KMS-11 (cell line): ENCODE data around the gene SETD5.

Experiments
- H2AFZ ChIP-seq: fragments of 200-600 bp; sonication (generic); 2 replicates; pipeline ENCODE4 v1.6.1; 2016; ENCODE audit warnings: antibody characterized with exemption, mixed run types, low read depth
- H3K27ac ChIP-seq: fragments of 200-600 bp; sonication (generic); 2 replicates; pipeline ENCODE4 v1.6.1; 2016; ENCODE audit warnings: mild to moderate bottlenecking, mixed run types
- H3K27me3 ChIP-seq: fragments of 200-600 bp; sonication (generic); 2 replicates; pipeline ENCODE4 v1.6.1; 2017; ENCODE audit warnings: mild to moderate bottlenecking, low read depth, mixed run types, moderate library complexity; ENCODE audit not compliant: insufficient read depth
- H3K36me3 ChIP-seq: fragments of 200-600 bp; sonication (generic); 2 replicates; pipeline ENCODE4 v1.6.1; 2017; ENCODE audit warnings: mild to moderate bottlenecking, mixed run types; ENCODE audit not compliant: insufficient read depth
- H3K4me1 ChIP-seq: fragments of 200-600 bp; sonication (generic); 2 replicates; pipeline ENCODE4 v1.6.1; 2016; ENCODE audit warnings: mild to moderate bottlenecking, low read depth, mixed run types; ENCODE audit not compliant: poor library complexity, severe bottlenecking
- H3K4me2 ChIP-seq: fragments of 200-600 bp; sonication (generic); 2 replicates; pipeline ENCODE4 v1.7.0; 2016; ENCODE audit warnings: mild to moderate bottlenecking, mixed run types
- H3K4me3 ChIP-seq: fragments of 200-600 bp; sonication (generic); IDR thresholded peaks from 2 replicates; pipeline ENCODE4 v1.6.1; 2017; ENCODE audit warnings: low read depth, low read length, mixed read lengths; ENCODE audit not compliant: insufficient read depth
- H3K79me2 ChIP-seq: fragments of 200-600 bp; sonication (generic); 2 replicates; pipeline ENCODE4 v1.6.1; 2016; ENCODE audit warnings: low read depth, mixed run types; ENCODE audit not compliant: insufficient read depth
- H3K9ac ChIP-seq: fragments of 200-600 bp; sonication (generic); 2 replicates; pipeline ENCODE4 v1.6.1; 2016; ENCODE audit warnings: mild to moderate bottlenecking, mixed run types
- H4K20me1 ChIP-seq: fragments of 200-600 bp; sonication (generic); 2 replicates; pipeline ENCODE4 v1.6.1; 2016; ENCODE audit warnings: mild to moderate bottlenecking, mixed run types; ENCODE audit not compliant: insufficient read depth
- CTCF ChIP-seq: fragments of 200-600 bp; sonication (generic); conservative IDR thresholded peaks from 2 replicates; pipeline ENCODE4 v1.6.1; 2017; ENCODE audit warnings: low read depth, mild to moderate bottlenecking, antibody characterized with exemption, low read length, moderate library complexity, mixed read lengths

SETD5 gene

GRCh38 chr3:9498781-9499180 lies 101.4 kb downstream of the SETD5 start:
- Histone ChIP-seq H3K27ac (no peak overlapping the region), H3K9ac (no peak overlapping the region), H3K79me2 (no peaks in the 10 kb centered on the region), H2AFZ (no peak overlapping the region), H3K4me3 (no peak overlapping the region), H3K4me1 (no peaks in the 10 kb centered on the region), H4K20me1 (no peaks in the 10 kb centered on the region), H3K27me3 (no peaks in the 10 kb centered on the region), H3K4me2 (no peak overlapping the region), H3K36me3 (no peaks in the 10 kb centered on the region)
- no peak for TF ChIP-seq CTCF

GRCh38 chr3:9499455-9500107 lies 102.2 kb downstream of the SETD5 start:
- Histone ChIP-seq H3K27me3 (no peaks in the 10 kb centered on the region), H3K27ac (no peak overlapping the region), H3K36me3 (no peaks in the 10 kb centered on the region), H3K4me1 (no peaks in the 10 kb centered on the region), H4K20me1 (no peaks in the 10 kb centered on the region), H3K4me3 (no peak overlapping the region), H3K4me2 (no peak overlapping the region), H3K79me2 (no peaks in the 10 kb centered on the region), H2AFZ (no peak overlapping the region), H3K9ac (no peak overlapping the region)
- TF ChIP-seq CTCF: no peak

GRCh38 chr3:9500108-9501050 lies 103.0 kb downstream of the SETD5 start:
- Histone ChIP-seq H3K4me3 (no peak overlapping the region), H2AFZ (no peak overlapping the region), H3K9ac (no peak overlapping the region)

GRCh38 chr3:9501226-9501625 lies 103.8 kb downstream of the SETD5 start:
- Histone ChIP-seq H3K4me1 (no peaks in the 10 kb centered on the region), H3K27ac (no peak overlapping the region), H3K27me3 (no peaks in the 10 kb centered on the region), H3K4me3 (no peak overlapping the region), H3K9ac (no peak overlapping the region), H3K36me3 (no peaks in the 10 kb centered on the region), H2AFZ (no peak overlapping the region), H4K20me1 (no peaks in the 10 kb centered on the region), H3K79me2 (no peaks in the 10 kb centered on the region), H3K4me2 (no peak overlapping the region)
- no peak for TF ChIP-seq CTCF

More at GRCh38 chr3:9500108-9501050, 103.0 kb downstream of the SETD5 start:
- Histone ChIP-seq H3K4me1 (no peaks in the 10 kb centered on the region), H3K27me3 (no peaks in the 10 kb centered on the region), H3K79me2 (no peaks in the 10 kb centered on the region), H3K27ac (no peak overlapping the region), H3K36me3 (no peaks in the 10 kb centered on the region), H3K4me2 (no peak overlapping the region), H4K20me1 (no peaks in the 10 kb centered on the region)
- 0 out of 2 replicates have a peak, but pooled peaks have one; percentile 13 for TF ChIP-seq CTCF
